ENCODE measurements around the gene CELSR3.

Gene CELSR3

GRCh38 chr3:48700731-48701405 lies 38.2 kb upstream of the CELSR3 start:
- DNase-seq (ENCODE audit: low read depth), result no peak
- no peak for TF ChIP-seq CTCF (conservative IDR thresholded peaks at IDR 0.05; ENCODE audit: low read length)
- H3K4me3 ChIP-seq (ENCODE audit: low read length), result no peak overlapping the region

- no peak overlapping the region for H3K4me3 ChIP-seq (ENCODE audit: low read length)
- DNase-seq (ENCODE audit: low read depth), result no peak
- TF ChIP-seq CTCF (conservative IDR thresholded peaks at IDR 0.05; ENCODE audit: low read length), result no peak
Measured at GRCh38 chr3:48698891-48699290, 36.2 kb upstream of the CELSR3 start.

- no peak overlapping the region for H3K4me3 ChIP-seq (ENCODE audit: low read length)
- TF ChIP-seq CTCF (conservative IDR thresholded peaks at IDR 0.05; ENCODE audit: low read length), result no peak; the same call in 1 of the 2 replicates
- DNase-seq (ENCODE audit: low read depth), result no peak
Measured at GRCh38 chr3:48697952-48698351, 35.3 kb upstream of the CELSR3 start.

- no peak for TF ChIP-seq CTCF (conservative IDR thresholded peaks at IDR 0.05; ENCODE audit: low read length)
- no peak overlapping the region for H3K4me3 ChIP-seq (ENCODE audit: low read length)
- DNase-seq (ENCODE audit: low read depth), result no peak
Measured at GRCh38 chr3:48696601-48697000, 33.9 kb upstream of the CELSR3 start.

- TF ChIP-seq CTCF (conservative IDR thresholded peaks at IDR 0.05; ENCODE audit: low read length), result no peak
- no peak for DNase-seq (ENCODE audit: low read depth)
- H3K4me3 ChIP-seq (ENCODE audit: low read length), result no peak overlapping the region
Measured at GRCh38 chr3:48696156-48696555, 33.5 kb upstream of the CELSR3 start.

GRCh38 chr3:48695393-48695753 lies 32.7 kb upstream of the CELSR3 start:
- peak; percentile 66 for DNase-seq (ENCODE audit: low read depth)
- peak overlapping the region; percentile 50 for H3K4me3 ChIP-seq (ENCODE audit: low read length)
- no peak for TF ChIP-seq CTCF (conservative IDR thresholded peaks at IDR 0.05; ENCODE audit: low read length)

- DNase-seq (ENCODE audit: low read depth), result peak; percentile 87
- peak overlapping the region; percentile 50 for H3K4me3 ChIP-seq (ENCODE audit: low read length)
Measured at GRCh38 chr3:48694610-48695392, 32.1 kb upstream of the CELSR3 start.

More at GRCh38 chr3:48694610-48695392, 32.1 kb upstream of the CELSR3 start:
- TF ChIP-seq CTCF (conservative IDR thresholded peaks at IDR 0.05; ENCODE audit: low read length), result no peak

Measured in AG10803 (cell line).